Small intestine (tissue), 7 donors: ENCODE results near the gene NUDC. TPM values are rescaled to one million over a fixed set of nuclear protein-coding genes. Genes with fewer than 3 reads are reported as not detected.

Experiments used
- DNase-seq, 2 donors: peaks; one replicate each; pipeline versions ENCODE4 v3.0.0 to v3.0.0-alpha.2; 2013
- FAIRE-seq: peaks from 2 replicates; lab custom pipeline; 2012; peaks lifted over from hg19 to GRCh38; lab: Jason Lieb, UNC
- H3K27ac ChIP-seq, 3 donors: one replicate each; pipeline ENCODE4 v1.5.1; 2013; ENCODE audit warnings: low read length in 2 of 3, mild to moderate bottlenecking in 2 of 3, control low read depth in 1 of 3, inconsistent platforms in 1 of 3, low read depth in 1 of 3, moderate library complexity in 1 of 3
- H3K27me3 ChIP-seq, 3 donors: one replicate each; pipeline ENCODE4 v1.6.1; 2013; ENCODE audit warnings: low read length in 3 of 3, inconsistent platforms in 1 of 3; ENCODE audit not compliant: control insufficient read depth in 3 of 3, insufficient read depth in 3 of 3
- H3K36me3 ChIP-seq, 3 donors: one replicate each; pipeline ENCODE4 v1.6.1; 2013; ENCODE audit warnings: low read length in 3 of 3, inconsistent platforms in 1 of 3, low read depth in 1 of 3, mild to moderate bottlenecking in 1 of 3, moderate library complexity in 1 of 3; ENCODE audit not compliant: control insufficient read depth in 3 of 3, insufficient read depth in 2 of 3
- H3K4me1 ChIP-seq, 3 donors: one replicate each; pipeline ENCODE4 v1.6.1; 2013; ENCODE audit warnings: low read length in 2 of 3, inconsistent platforms in 1 of 3, low read depth in 1 of 3, mild to moderate bottlenecking in 1 of 3, moderate library complexity in 1 of 3; ENCODE audit not compliant: control insufficient read depth in 3 of 3, insufficient read depth in 2 of 3
- H3K4me3 ChIP-seq, 3 donors: one replicate each; pipeline ENCODE4 v1.5.1; 2013; ENCODE audit warnings: low read length in 3 of 3, control low read depth in 1 of 3, inconsistent platforms in 1 of 3, low read depth in 1 of 3, mild to moderate bottlenecking in 1 of 3, moderate library complexity in 1 of 3
- H3K9me3 ChIP-seq, 2 donors: one replicate each; pipeline ENCODE4 v1.6.1; 2013; ENCODE audit warnings: low read depth in 1 of 2, low read length in 1 of 2; ENCODE audit not compliant: control insufficient read depth in 2 of 2, insufficient read depth in 1 of 2
- WGBS, 3 donors: extraction: QIAGEN DNeasy Blood & Tissue Kit; methylation state at CpG; one replicate each; pipeline ENCODE4 v1.1.7; 2013; 5-methylcytosine and 5-hydroxymethylcytosine counted together
- polyA plus RNA-seq, 4 donors: library from polyadenylated mRNA; stranded (reverse) in 3 of 4; unstranded in 1 of 4; fragments of 200-250 nt in 3 of 4; fragments of 120-200 nt in 1 of 4; gene quantifications; one replicate each; pipeline versions ENCODE4 v1.2.1 to v1.2.3, GENCODE V29; 2013
- donor health status: healthy with polysubstance abuse.
- donor health status: control.
- donor health status: control.
- donor health status: Bipolar disorder and iron deficiency.
- donor health status: healthy.

NUDC gene
- polyA plus RNA-seq, 4 donors, result 39.4 to 70.5 (median 50.1) TPM

DNA sequence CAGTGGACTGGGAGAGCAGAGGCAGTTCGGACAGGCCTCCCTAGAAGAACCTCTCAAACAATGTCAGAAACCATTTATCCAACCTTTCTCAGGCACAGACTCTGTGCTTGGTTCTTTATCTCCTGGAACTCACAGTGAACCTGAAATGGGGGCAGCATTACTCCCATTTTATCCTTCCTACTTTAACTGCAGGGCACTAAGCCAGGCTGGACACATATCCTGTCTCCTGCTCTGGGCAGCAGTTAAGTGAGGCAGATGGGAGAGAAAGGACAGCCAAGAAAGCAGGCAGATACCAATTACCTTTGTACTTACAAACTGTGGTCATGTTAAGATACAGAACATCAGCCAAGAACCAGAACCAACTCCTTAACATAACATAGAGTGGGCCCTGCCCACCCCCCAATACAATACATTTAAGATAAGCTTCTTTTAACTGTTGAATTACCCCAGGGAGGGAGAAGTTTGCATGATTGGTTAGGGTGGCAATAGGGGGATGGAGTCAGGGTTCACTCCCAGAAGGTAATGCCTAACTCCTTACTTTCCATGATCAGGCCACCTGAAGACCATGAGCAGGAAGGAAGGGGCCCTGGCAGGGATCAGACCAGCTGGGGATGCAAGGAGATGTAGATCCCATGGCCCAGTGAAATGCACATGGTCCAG, 27.9 kb downstream of the NUDC start:
- H3K27me3 ChIP-seq, result no peaks in the 10 kb centered on the region
- no peak for FAIRE-seq
- no peak overlapping the region for H3K4me3 ChIP-seq
- 78 to 100% (median 94%) methylated on average over 1 of the region's 1 CpG for WGBS, 3 donors
- peaks cover 0 to 47% (median 0%) of the 10 kb centered on the region in 3 donors for H3K4me1 ChIP-seq
- peaks cover 4 to 88% (median 13%) of the 10 kb centered on the region in 3 donors for H3K36me3 ChIP-seq
- peak overlapping the region in 1 of 3 donors; percentile 66 for H3K27ac ChIP-seq
- no peak for DNase-seq
- H3K9me3 ChIP-seq, result no peaks in the 10 kb centered on the region

DNA sequence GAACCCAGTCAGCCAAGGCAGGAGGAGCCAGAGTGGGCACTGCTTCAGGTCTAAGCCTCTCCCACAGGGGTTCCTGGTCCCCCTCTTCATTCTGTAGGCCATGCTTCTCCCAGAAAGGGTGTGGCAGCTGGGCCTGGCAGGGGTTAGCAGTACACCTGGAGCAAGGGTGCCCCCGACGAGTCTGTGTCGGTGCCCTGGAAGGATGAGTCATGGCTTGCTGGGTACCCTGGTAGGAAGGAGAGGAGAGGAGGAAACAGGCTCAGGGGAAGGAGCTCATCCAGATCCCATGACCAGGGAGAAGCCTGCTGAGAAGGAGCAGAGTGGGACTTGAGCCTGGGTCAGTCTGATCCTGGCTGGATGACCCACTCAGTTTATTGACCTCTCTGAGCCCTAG, 28.4 kb downstream of the NUDC start:
- H3K9me3 ChIP-seq, result no peaks in the 10 kb centered on the region
- WGBS, 3 donors, result 15 to 45% (median 20%) methylated on average over 3 of the region's 3 CpGs
- DNase-seq, result peak; percentile 24 to 54
- H3K27me3 ChIP-seq, result no peaks in the 10 kb centered on the region
- peaks cover 0 to 43% (median 0%) of the 10 kb centered on the region in 3 donors for H3K4me1 ChIP-seq
- H3K36me3 ChIP-seq, result peaks cover 4 to 85% (median 13%) of the 10 kb centered on the region in 3 donors
- FAIRE-seq, result no peak
- H3K4me3 ChIP-seq, result no peak overlapping the region
- peak overlapping the region in 1 of 3 donors; percentile 66 for H3K27ac ChIP-seq

DNA sequence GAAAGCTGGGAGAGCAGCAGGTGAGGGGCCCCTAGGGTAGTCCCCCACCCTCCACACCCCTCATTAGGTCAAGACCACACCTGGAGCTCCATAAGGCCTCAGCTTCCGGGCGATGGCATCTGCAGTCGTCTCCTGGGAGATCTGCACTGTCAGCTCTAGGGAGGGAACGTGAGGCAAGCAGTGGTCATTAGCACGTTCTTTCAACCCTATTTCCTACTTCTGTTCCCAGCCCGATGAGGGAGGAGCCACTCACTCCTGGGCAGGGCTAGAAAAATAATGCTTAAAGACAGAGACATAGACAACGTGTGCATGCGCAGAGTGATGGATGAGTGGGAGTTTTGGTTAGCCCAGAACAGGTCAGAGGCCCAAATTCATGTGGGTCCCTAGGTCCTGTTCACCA, 29.1 kb downstream of the NUDC start:
- Histone ChIP-seq H3K36me3 (peaks cover 4 to 78% (median 7%) of the 10 kb centered on the region in 3 donors), H3K4me1 (peaks cover 0 to 38% (median 0%) of the 10 kb centered on the region in 3 donors), H3K4me3 (no peak overlapping the region), H3K27me3 (no peaks in the 10 kb centered on the region), H3K9me3 (no peaks in the 10 kb centered on the region), H3K27ac (peak overlapping the region in 1 of 3 donors; percentile 66)
- FAIRE-seq (no peak), DNase-seq (peak in 1 of 2 donors; percentile 59)
- 53 to 60% (median 54%) methylated on average over 8 of the region's 8 CpGs for WGBS, 3 donors

DNA sequence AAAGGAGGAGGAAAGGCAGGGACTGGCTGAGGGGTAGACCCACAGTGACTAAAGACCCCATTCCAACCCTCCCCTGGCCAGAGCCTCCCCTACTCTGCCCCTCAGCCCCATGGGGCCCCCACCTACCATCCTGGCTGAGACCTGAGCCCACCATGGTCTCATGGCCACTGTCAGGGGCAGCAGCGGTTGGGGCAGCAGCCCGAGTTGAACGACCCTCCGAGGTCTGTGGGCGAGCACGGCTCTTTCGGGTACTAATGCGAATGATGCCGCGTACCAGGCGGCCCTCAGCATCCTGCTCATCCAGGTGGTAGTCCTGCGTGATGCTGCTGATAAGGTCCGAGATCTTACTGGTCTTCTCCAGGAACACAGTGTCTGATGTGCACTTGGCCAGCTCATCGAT, 29.7 kb downstream of the NUDC start:
- H3K9me3 ChIP-seq, result no peaks in the 10 kb centered on the region
- peaks cover 1 to 72% (median 4%) of the 10 kb centered on the region in 3 donors for H3K36me3 ChIP-seq
- H3K4me1 ChIP-seq, result peaks cover 0 to 32% (median 0%) of the 10 kb centered on the region in 3 donors
- peak overlapping the region in 1 of 3 donors; percentile 46 for H3K27ac ChIP-seq
- DNase-seq, result no peak
- FAIRE-seq, result no peak
- no peaks in the 10 kb centered on the region for H3K27me3 ChIP-seq
- 95 to 96% (median 96%) methylated on average over 14 of the region's 14 CpGs for WGBS, 3 donors
- no peak overlapping the region for H3K4me3 ChIP-seq

DNA sequence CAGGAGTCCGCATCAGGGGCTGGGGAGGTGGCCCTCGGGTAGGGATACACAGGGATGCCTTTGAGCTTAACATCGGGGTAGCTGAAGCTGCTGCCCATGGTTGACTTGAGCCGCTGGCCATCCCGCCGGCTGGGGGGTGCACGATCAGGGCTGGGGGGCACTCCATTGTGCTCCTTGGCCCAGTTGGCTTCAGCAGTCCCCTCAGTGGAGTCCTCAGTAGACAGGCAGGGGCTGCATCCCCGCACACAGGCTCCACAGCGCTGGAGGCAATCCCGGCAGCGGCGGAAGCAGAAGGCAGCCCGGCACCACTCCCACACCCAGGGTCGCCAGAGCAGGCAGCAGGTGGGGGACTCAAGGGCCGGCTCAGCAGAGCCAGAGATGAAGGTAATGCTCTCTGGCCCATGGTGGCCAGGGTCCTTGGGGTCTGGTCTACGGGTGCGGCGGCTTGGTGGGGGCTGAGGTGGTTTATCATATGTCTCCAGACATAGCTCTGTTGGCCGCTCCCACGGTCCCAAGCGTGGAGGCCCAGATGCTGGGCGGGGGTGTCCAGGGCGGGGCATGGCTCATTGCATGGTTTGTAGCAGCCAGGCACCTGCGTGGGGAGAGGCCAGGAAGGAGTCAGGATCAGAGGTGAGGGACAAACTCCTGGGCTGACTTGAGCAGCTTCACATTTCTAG, 30.4 kb downstream of the NUDC start:
- Histone ChIP-seq H3K9me3 (no peaks in the 10 kb centered on the region), H3K4me1 (peaks cover 0 to 24% (median 0%) of the 10 kb centered on the region in 3 donors), H3K27me3 (no peaks in the 10 kb centered on the region), H3K27ac (no peak overlapping the region), H3K36me3 (peaks cover 0 to 66% (median 4%) of the 10 kb centered on the region in 3 donors), H3K4me3 (no peak overlapping the region)
- 77 to 86% (median 81%) methylated on average over 24 of the region's 24 CpGs for WGBS, 3 donors
- DNase-seq (peak in 1 of 2 donors; percentile 33), FAIRE-seq (no peak)

DNA sequence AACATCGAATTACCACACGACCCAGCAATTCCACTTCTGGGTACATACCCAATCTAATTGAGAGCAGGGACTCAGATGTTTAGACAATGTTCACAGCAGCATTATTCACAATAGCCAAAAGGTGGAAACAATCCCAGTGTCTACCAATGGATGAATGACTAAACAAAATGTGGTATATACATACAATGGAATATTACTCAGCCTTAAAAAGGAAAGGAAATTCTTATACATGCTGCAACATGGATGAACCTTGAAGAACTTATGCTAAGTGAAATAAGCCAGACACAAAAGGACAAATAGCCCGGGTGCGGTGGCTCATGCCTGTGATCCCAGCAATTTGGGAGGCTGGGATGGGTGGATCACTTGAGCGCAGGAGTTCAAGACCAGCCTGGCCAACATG, 31.8 kb downstream of the NUDC start:
- WGBS, 3 donors, result 97 to 99% (median 97%) methylated on average over 5 of the region's 5 CpGs
- Histone ChIP-seq H3K27ac (no peak overlapping the region), H3K9me3 (no peaks in the 10 kb centered on the region), H3K36me3 (peaks cover 0 to 56% (median 2%) of the 10 kb centered on the region in 3 donors), H3K27me3 (no peaks in the 10 kb centered on the region), H3K4me3 (no peak overlapping the region), H3K4me1 (peaks cover 0 to 21% (median 0%) of the 10 kb centered on the region in 3 donors)
- no peak for FAIRE-seq
- DNase-seq, result no peak

DNA sequence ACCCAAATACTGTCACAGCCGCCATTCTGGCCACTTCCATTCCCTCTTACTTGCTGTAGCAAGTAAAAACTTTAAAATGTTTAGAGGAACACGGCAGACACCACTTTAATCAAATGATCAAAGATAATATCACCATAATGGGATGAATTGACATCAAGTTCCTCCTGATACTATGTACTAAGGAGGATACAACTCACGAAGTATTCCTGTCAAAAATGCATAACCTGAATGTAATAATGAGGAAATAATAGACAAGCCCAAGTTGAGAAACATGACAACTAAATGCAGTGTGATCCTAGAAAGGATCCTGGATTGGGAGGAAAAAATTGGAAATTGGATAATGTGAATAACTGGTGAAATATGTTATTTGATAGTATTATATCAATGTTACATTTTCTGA, 34.8 kb downstream of the NUDC start:
- peaks cover 0 to 13% (median 8%) of the 10 kb centered on the region in 3 donors for H3K27me3 ChIP-seq
- no peaks in the 10 kb centered on the region for H3K9me3 ChIP-seq
- no peak for FAIRE-seq
- H3K27ac ChIP-seq, result no peak overlapping the region
- peaks cover 0 to 28% (median 2%) of the 10 kb centered on the region in 3 donors for H3K36me3 ChIP-seq
- H3K4me1 ChIP-seq, result peaks cover 0 to 7% (median 0%) of the 10 kb centered on the region in 3 donors
- no peak for DNase-seq
- 79 to 90% (median 83%) methylated on average over 3 of the region's 3 CpGs for WGBS, 3 donors
- no peak overlapping the region for H3K4me3 ChIP-seq

DNA sequence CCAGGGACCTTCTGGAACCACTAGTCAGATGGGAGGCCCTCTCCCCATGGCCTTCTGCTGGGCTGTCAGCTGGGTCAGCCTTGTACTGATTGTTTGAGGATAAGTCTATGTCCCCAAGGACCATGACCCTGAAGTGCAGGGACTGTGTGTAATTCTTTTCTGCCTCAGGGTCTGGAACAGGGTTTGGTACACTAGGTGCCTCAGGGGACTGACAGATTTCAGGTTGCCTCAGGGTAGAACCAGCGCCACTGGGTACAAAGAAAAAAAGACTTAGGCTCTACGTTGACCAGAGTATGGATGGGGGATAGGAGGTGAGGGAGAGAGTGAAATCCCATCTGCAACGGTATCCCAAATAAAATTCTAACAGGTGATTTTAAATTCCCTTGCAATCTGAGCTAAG, 35.8 kb downstream of the NUDC start:
- WGBS, 3 donors, result 88 to 94% (median 93%) methylated on average over 3 of the region's 3 CpGs
- DNase-seq (no peak), FAIRE-seq (no peak)
- Histone ChIP-seq H3K9me3 (no peaks in the 10 kb centered on the region), H3K4me1 (peaks cover 0 to 6% (median 0%) of the 10 kb centered on the region in 3 donors), H3K27ac (no peak overlapping the region), H3K4me3 (no peak overlapping the region), H3K36me3 (peaks cover 0 to 18% (median 0%) of the 10 kb centered on the region in 3 donors), H3K27me3 (peaks cover 0 to 13% (median 8%) of the 10 kb centered on the region in 3 donors)
